Neural progenitor cell (in vitro differentiated cells): ENCODE measurements around the gene RFPL3. TPM values are rescaled to one million over a fixed set of nuclear protein-coding genes. Genes with fewer than 3 reads are reported as not detected.

ENCODE experiments used
- DNase-seq: peaks from one replicate; pipeline ENCODE4 v3.0.0-alpha.2; 2016; ENCODE audit warnings: low spot score
- H2AFZ ChIP-seq: fragments of 200-600 bp; sonication (generic); replicated peaks from 2 replicates; pipeline ENCODE4 v1.6.1; 2016; ENCODE audit warnings: antibody characterized with exemption
- H3F3A ChIP-seq: fragments of 200-600 bp; sonication (generic); 2 replicates; pipeline ENCODE4 v1.6.1; 2016; ENCODE audit warnings: antibody characterized with exemption, low read depth
- H3K27ac ChIP-seq: fragments of 200-600 bp; sonication (generic); 2 replicates; pipeline ENCODE4 v1.5.1; 2016; ENCODE audit warnings: mild to moderate bottlenecking
- H3K27me3 ChIP-seq: fragments of 200-600 bp; sonication (generic); 2 replicates; pipeline ENCODE4 v1.6.1; 2016; ENCODE audit warnings: mild to moderate bottlenecking, moderate library complexity
- H3K36me3 ChIP-seq: fragments of 200-600 bp; sonication (generic); 2 replicates; pipeline ENCODE4 v1.5.1; 2016
- H3K4me1 ChIP-seq: fragments of 200-600 bp; sonication (generic); 2 replicates; pipeline ENCODE4 v1.6.1; 2016; ENCODE audit warnings: mixed run types
- H3K4me2 ChIP-seq: fragments of 200-600 bp; sonication (generic); 2 replicates; pipeline ENCODE4 v1.6.1; 2016
- H3K4me3 ChIP-seq: fragments of 200-600 bp; sonication (generic); 2 replicates; pipeline ENCODE4 v1.5.1; 2016
- H3K79me2 ChIP-seq: fragments of 200-600 bp; sonication (generic); 2 replicates; pipeline ENCODE4 v1.6.1; 2016; ENCODE audit warnings: low read depth
- H3K9ac ChIP-seq: fragments of 200-600 bp; sonication (generic); 2 replicates; pipeline ENCODE4 v1.6.1; 2016
- H3K9me3 ChIP-seq: fragments of 200-600 bp; sonication (generic); 2 replicates; pipeline ENCODE4 v1.5.1; 2016; ENCODE audit warnings: low read depth
- H4K20me1 ChIP-seq: fragments of 200-600 bp; sonication (generic); 2 replicates; pipeline ENCODE4 v1.6.1; 2016; ENCODE audit warnings: low read depth
- H3K27ac Mint-ChIP-seq: 3 replicates; pipeline ENCODE4 v1.8.0; 2021; ENCODE audit warnings: mixed read lengths
- H3K27me3 Mint-ChIP-seq: 2 replicates; pipeline ENCODE4 v1.8.0; 2022; ENCODE audit warnings: low read depth, mild to moderate bottlenecking, inconsistent platforms, moderate library complexity, mixed read lengths; ENCODE audit not compliant: insufficient read depth
- H3K36me3 Mint-ChIP-seq: 3 replicates; pipeline ENCODE4 v1.8.0; 2021; ENCODE audit warnings: mixed read lengths
- H3K4me1 Mint-ChIP-seq: 3 replicates; pipeline ENCODE4 v1.8.0; 2021; ENCODE audit warnings: mixed read lengths
- H3K4me3 Mint-ChIP-seq: 3 replicates; pipeline ENCODE4 v1.8.0; 2021; ENCODE audit warnings: mild to moderate bottlenecking, moderate library complexity, mixed read lengths
- H3K9me3 Mint-ChIP-seq: 3 replicates; pipeline ENCODE4 v1.8.0; 2020; ENCODE audit warnings: mixed read lengths
- CTCF ChIP-seq: fragments of 200-600 bp; sonication (generic); IDR thresholded peaks from 2 replicates; pipeline ENCODE4 v1.5.1; 2017; ENCODE audit warnings: antibody characterized with exemption, mild to moderate bottlenecking
- EZH2 ChIP-seq: fragments of 200-600 bp; sonication (generic); IDR thresholded peaks from 2 replicates; pipeline ENCODE4 v1.6.1; 2017; ENCODE audit warnings: antibody characterized with exemption, mild to moderate bottlenecking, moderate library complexity
- EZH2phosphoT487 ChIP-seq: fragments of 200-600 bp; sonication (generic); IDR thresholded peaks from 2 replicates; pipeline ENCODE4 v1.6.1; 2017; ENCODE audit warnings: antibody characterized with exemption
- total RNA-seq: library from RNA; depleted of rRNA; stranded (reverse); fragments of >200 nt; gene quantifications from 2 replicates; pipeline ENCODE4 v1.2.3, GENCODE V29; 2015; ENCODE audit warnings: low replicate concordance

The RFPL3 gene
- total RNA-seq, 1 donor from 2014 or later = not detected

GRCh38 chr22:32396255-32396654 is 38.6 kb downstream of the RFPL3 start:
- H3K4me3 Mint-ChIP-seq = no peak overlapping the region
- Histone ChIP-seq H3K4me2 (no peak overlapping the region), H3K79me2 (no peaks in the 10 kb centered on the region), H3K4me3 (no peak overlapping the region), H3K36me3 (peaks cover 39% of the 10 kb centered on the region), H3K9ac (no peak overlapping the region), H3K27me3 (no peaks in the 10 kb centered on the region), H3F3A (no peaks in the 10 kb centered on the region), H3K27ac (no peak overlapping the region), H3K4me1 (no peaks in the 10 kb centered on the region), H2AFZ (no peak overlapping the region), H3K9me3 (no peaks in the 10 kb centered on the region), H4K20me1 (no peaks in the 10 kb centered on the region)
- DNase-seq = no peak
- peaks cover 29% of the 10 kb centered on the region for H3K36me3 Mint-ChIP-seq
- TF ChIP-seq EZH2 (no peak), CTCF (no peak), EZH2phosphoT487 (no peak)
- no peaks in the 10 kb centered on the region for H3K4me1 Mint-ChIP-seq
- H3K27ac Mint-ChIP-seq = no peak overlapping the region
- H3K9me3 Mint-ChIP-seq = no peaks in the 10 kb centered on the region
- H3K27me3 Mint-ChIP-seq = no peaks in the 10 kb centered on the region

DNA sequence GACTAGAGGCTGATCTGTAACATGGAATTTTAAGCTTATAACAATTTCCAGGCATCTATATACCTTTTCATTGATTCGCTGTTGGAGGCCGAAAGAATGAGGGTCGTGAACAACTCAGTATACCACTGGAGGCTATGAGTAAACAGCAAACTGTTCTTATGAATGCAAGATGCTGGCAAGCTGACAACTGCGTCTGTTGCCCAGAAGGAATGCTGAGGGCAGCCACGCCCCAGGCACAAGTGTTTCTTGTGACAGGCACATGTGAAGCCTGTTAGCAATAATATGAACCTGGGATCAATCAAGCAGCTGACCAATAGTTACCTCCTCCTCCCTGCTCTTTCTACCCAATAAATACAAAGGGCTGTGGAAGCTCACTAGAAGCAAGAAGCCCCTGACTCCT is 39.1 kb downstream of the RFPL3 start:
- Histone ChIP-seq H2AFZ (no peak overlapping the region), H3K36me3 (peaks cover 38% of the 10 kb centered on the region), H3K4me2 (no peak overlapping the region), H3K4me3 (no peak overlapping the region), H3K27me3 (no peaks in the 10 kb centered on the region), H3F3A (no peaks in the 10 kb centered on the region), H3K27ac (no peak overlapping the region), H3K79me2 (no peaks in the 10 kb centered on the region), H3K4me1 (no peaks in the 10 kb centered on the region), H3K9me3 (no peaks in the 10 kb centered on the region), H4K20me1 (no peaks in the 10 kb centered on the region), H3K9ac (no peak overlapping the region)
- Mint-ChIP-seq H3K9me3 (no peaks in the 10 kb centered on the region), H3K27me3 (no peaks in the 10 kb centered on the region), H3K36me3 (peaks cover 28% of the 10 kb centered on the region), H3K4me1 (no peaks in the 10 kb centered on the region), H3K27ac (no peak overlapping the region), H3K4me3 (no peak overlapping the region)
- TF ChIP-seq CTCF (no peak), EZH2 (no peak), EZH2phosphoT487 (no peak)
- no peak for DNase-seq

DNA sequence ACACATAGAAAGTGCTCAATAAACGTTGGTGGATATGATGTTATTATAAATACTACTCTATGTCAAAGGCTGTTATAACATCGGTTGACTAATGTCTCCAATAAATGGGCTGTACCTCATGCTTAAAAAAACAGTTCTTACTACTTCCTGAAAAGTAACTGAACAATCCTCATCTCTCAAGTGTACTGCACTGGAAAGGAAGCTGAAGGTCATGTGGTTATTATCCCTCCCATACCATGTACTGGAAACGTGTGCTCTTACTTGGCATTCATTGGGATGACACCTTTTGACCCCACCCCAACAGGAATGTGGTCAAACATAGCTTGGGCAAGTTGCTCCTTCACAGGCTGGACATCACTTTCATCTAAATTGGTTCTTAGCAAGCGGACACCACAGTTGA is 43.8 kb downstream of the RFPL3 start:
- H3K36me3 Mint-ChIP-seq = peaks cover 23% of the 10 kb centered on the region
- no peaks in the 10 kb centered on the region for H3F3A ChIP-seq

More for the DNA sequence above, 43.8 kb downstream of the RFPL3 start:
- Histone ChIP-seq H3K9ac (no peak overlapping the region), H3K79me2 (no peaks in the 10 kb centered on the region), H4K20me1 (peaks cover 3% of the 10 kb centered on the region), H3K36me3 (peaks cover 36% of the 10 kb centered on the region), H3K9me3 (no peaks in the 10 kb centered on the region), H2AFZ (no peak overlapping the region), H3K4me3 (no peak overlapping the region), H3K27ac (no peak overlapping the region), H3K4me2 (no peak overlapping the region), H3K27me3 (no peaks in the 10 kb centered on the region), H3K4me1 (no peaks in the 10 kb centered on the region)
- TF ChIP-seq CTCF (no peak), EZH2 (no peak)
- H3K27me3 Mint-ChIP-seq = no peaks in the 10 kb centered on the region
- no peak overlapping the region for H3K4me3 Mint-ChIP-seq
- DNase-seq = no peak
- no peaks in the 10 kb centered on the region for H3K9me3 Mint-ChIP-seq
- no peaks in the 10 kb centered on the region for H3K4me1 Mint-ChIP-seq
- H3K27ac Mint-ChIP-seq = no peak overlapping the region
